ENCODE results near the gene DAND5. TPM values are rescaled to one million over a fixed set of nuclear protein-coding genes. Genes with fewer than 3 reads are reported as not detected.
A peak's percentile ranks its signal among the peaks of the same experiment; 100 is the strongest.

DAND5 gene
- total and polyA plus RNA-seq, 9 of the 15 experiments (the other 6 are each of a cell fraction or from before 2014, with no cell fraction given), result 0.22 to 0.83 (median 0.60) TPM

DNA sequence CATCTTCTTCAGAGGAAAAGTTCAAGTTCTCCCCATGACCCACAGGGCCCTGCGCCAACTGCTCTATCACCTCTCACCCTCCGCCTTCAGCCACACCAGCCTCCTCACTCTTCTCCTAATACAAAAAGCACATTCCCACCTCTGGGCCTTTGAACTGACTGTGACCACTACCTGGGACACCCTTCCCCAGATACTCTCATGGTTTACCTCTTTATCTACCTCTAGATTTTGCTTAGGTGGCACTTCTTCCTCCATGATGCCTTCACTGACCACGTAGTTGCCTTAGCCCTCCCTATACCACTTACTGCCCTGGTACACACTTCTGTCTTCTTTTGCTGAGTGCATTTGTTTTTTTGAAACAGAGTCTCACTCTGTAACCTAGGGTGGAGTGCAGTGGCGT lies 46.4 kb upstream of the DAND5 start (continued):
- no peak for TF ChIP-seq FOXO4 (CRISPR knock-in tag; IDR thresholded peaks at IDR 0.05)
- no peak for TF ChIP-seq ZC3H4 (CRISPR knock-in tag; IDR thresholded peaks at IDR 0.05; ENCODE audit: borderline replicate concordance)
- TF ChIP-seq MAFG (tag; conservative IDR thresholded peaks at IDR 0.05), result peak; percentile 56
- TF ChIP-seq POLR2A (conservative IDR thresholded peaks at IDR 0.05), result peak; percentile 34; the same call in 1 of the 2 replicates
- no peak for TF ChIP-seq ZNF253 (CRISPR knock-in tag; conservative IDR thresholded peaks at IDR 0.05)
- TF ChIP-seq EGR1 (conservative IDR thresholded peaks at IDR 0.05), result no peak
- no peak for TF ChIP-seq RBM15 (IDR thresholded peaks at IDR 0.05; ENCODE audit: insufficient read depth, low read length)
- no peak for TF ChIP-seq L3MBTL2 (IDR thresholded peaks at IDR 0.05)
- TF ChIP-seq C11orf30 (IDR thresholded peaks at IDR 0.05; ENCODE audit: low read depth), result peak; percentile 74
- TF ChIP-seq ELF1 (tag; IDR thresholded peaks at IDR 0.05), result no peak

DNA sequence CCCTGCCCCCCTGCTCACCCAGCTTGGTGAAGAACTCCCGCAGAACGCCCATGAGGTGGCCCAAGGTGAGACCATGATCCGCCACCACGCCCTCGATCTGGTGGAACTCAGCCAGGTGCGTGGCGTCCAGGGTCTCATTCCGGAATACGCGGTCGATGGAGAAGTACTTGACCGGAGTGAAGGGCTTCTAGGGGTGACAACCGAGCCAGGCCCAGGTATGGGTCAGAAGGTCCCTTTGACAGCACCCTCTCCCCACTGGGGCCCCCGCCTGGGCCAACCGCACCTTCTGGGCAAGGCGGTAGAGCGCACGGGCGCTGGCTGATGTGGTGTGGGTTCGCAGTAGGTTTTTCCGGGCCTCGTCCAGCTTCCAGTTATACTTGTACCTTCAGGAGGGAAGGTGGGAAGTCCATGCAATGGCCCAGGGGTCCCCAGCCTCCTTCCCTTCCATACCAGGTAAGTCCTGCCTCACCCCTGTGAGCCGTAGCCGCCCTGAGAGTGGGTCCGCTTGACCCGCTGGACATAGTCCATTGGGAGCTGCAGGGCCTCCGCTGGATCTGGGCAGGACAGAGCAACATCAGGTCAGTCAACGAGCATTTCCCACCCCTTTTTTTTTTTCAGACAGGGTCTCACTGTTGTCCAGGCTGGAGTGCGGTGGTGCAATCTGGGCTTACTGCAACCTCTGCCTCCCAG lies 44.6 kb upstream of the DAND5 start:
- H3K36me3 ChIP-seq (ENCODE audit: control insufficient read depth, insufficient read depth, low read length), result peaks cover 73% of the 10 kb centered on the region
- FAIRE-seq (no peak), ATAC-seq (no peak), DNase-seq (ENCODE audit: extremely low read depth in 1 of 4, low spot score in 3 of 4) (no peak)
- no peak overlapping the region for H3K4me2 ChIP-seq (ENCODE audit: insufficient read depth, low read length)
- peaks cover 7% of the 10 kb centered on the region; the same call in 2 of the 3 replicates for H3K79me2 ChIP-seq (ENCODE audit: control insufficient read depth, insufficient read depth, low read length)
- intact Hi-C loops (cut with micrococcal nuclease), result no loop called here
- TF ChIP-seq, protein P1, sequence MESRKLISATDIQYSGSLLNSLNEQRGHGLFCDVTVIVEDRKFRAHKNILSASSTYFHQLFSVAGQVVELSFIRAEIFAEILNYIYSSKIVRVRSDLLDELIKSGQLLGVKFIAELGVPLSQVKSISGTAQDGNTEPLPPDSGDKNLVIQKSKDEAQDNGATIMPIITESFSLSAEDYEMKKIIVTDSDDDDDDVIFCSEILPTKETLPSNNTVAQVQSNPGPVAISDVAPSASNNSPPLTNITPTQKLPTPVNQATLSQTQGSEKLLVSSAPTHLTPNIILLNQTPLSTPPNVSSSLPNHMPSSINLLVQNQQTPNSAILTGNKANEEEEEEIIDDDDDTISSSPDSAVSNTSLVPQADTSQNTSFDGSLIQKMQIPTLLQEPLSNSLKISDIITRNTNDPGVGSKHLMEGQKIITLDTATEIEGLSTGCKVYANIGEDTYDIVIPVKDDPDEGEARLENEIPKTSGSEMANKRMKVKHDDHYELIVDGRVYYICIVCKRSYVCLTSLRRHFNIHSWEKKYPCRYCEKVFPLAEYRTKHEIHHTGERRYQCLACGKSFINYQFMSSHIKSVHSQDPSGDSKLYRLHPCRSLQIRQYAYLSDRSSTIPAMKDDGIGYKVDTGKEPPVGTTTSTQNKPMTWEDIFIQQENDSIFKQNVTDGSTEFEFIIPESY (CRISPR knock-in tag; IDR thresholded peaks at IDR 0.05), result peak; percentile 36; the same call in 1 of the 2 replicates
- TF ChIP-seq ZNF583 (CRISPR knock-in tag; IDR thresholded peaks at IDR 0.05), result no peak
- TF ChIP-seq RBFOX2 (IDR thresholded peaks at IDR 0.05; ENCODE audit: low read depth, low read length), result peak; percentile 58; the same call in 1 of the 2 replicates
- no peaks in the 10 kb centered on the region for H3K9me3 ChIP-seq (replicated peaks; ENCODE audit: control insufficient read depth, insufficient read depth, low read depth, low read length)
- WGBS (ENCODE audit: insufficient coverage, low coverage, missing lambda C conversion rate), result 96% methylated on average over 28 of the region's 29 CpGs
- peaks cover 0 to 16% of the 10 kb centered on the region in 2 experiments; a peak in 2 of 5 replicates for H3K4me1 ChIP-seq (replicated peaks in 1 of 2; ENCODE audit: control insufficient read depth in 2 of 2, insufficient read depth in 2 of 2, low read length in 2 of 2)
- H2AFZ ChIP-seq (ENCODE audit: low read depth, low read length), result no peak overlapping the region
- peak overlapping the region in 1 of 2 experiments; percentile 55; a peak in 1 of 4 replicates for H3K9ac ChIP-seq (ENCODE audit: insufficient read depth in 1 of 2, low read depth in 2 of 2, low read length in 2 of 2)
- H3K27me3 ChIP-seq (ENCODE audit: control insufficient read depth in 2 of 2, insufficient read depth in 2 of 2, low read length in 2 of 2), result no peaks in the 10 kb centered on the region
- H3K27ac ChIP-seq (ENCODE audit: extremely low read depth, low read depth, low read length), result no peak overlapping the region
- ChIA-PET CTCF (ENCODE audit: low intra/inter-chr PET ratio) (no interaction called here), POLR2A (interaction anchor here (0.9 to 1.3 kb wide), 2 partner anchors 12 to 37 kb away, joined by 3 to 4 read pairs; partner anchors contain the start of gene KLF1)
- no peaks in the 10 kb centered on the region for H3K9me1 ChIP-seq (ENCODE audit: control insufficient read depth, insufficient read depth, low read length)
- in situ Hi-C loops (cut with MboI), result no loop called here
- no peak overlapping the region for H3K4me3 ChIP-seq
- no peaks in the 10 kb centered on the region for H4K20me1 ChIP-seq (replicated peaks; ENCODE audit: control insufficient read depth, insufficient read depth, low read length)
- BruUV-seq (replicated peaks), result no TSS peak

Measured in K562 (cell line).